RWPE1 (cell line): ENCODE data around the gene C5orf34.
"Not testable (repeated sequence)": the region's sequence is repeated elsewhere in the genome, so short reads cannot be mapped to it uniquely, and the experiment has no call there.

Experiments
- CTCF ChIA-PET: fragments of 350-600 bp; sonication (Branson Sonifier 250); formaldehyde crosslinking; extraction: SDS; loops from one replicate; lab custom pipeline; 2021; lab: Yijun Ruan, JAX
- POLR2A ChIA-PET: fragments of 400-600 bp; formaldehyde crosslinking; extraction: SDS; loops from one replicate; lab custom pipeline; 2020; ENCODE audit warnings: antibody characterized with exemption; ENCODE audit not compliant: low non-redundant PET; lab: Yijun Ruan, JAX
- DNase-seq: peaks from one replicate; pipeline ENCODE4 v3.0.0; 2012; ENCODE audit warnings: low spot score
- H3K27ac ChIP-seq: fragments of 450-650 bp; 2 replicates; pipeline ENCODE4 v1.5.1; 2017
- CTCF ChIP-seq: fragments of 450-650 bp; conservative IDR thresholded peaks from 2 replicates; pipeline ENCODE4 v1.5.1; 2017; ENCODE audit warnings: low read depth, mild to moderate bottlenecking

C5orf34 gene

DNA sequence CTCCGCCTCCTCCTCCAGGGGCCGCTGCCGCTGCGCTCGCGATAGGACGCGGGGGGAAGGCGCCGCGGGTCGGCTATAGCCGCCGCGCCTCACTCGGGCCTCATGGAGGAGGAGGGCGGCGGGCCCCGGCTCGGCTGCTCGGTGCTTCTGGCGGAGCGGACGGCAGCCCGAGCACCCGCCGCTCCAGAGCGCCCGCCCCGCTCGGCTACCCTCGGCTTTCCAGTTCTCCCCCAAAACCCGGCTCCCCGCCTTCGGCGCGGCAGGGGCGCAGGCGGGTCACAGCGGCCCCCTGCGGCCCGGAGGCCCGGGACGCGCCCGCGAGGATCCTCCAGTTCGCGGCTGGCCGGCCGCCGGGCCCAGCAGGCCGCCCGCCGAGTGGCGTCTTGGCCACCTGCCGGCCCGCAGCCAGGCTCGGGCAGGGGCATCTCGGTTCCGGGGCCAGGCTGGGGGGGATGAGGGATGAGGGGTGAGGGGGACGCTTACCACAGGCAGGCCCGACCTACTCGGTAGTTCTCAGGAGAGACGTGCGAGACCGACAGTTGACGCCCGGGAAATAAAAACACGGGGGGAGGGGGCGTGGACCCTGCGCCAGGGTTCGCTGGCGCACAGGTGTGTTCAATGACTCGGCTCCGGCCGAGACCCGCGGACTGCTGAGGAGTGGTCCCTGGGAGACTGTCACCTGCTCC lies 42.1 kb upstream of the C5orf34 start, which contains the start of gene PAIP1:
Gene PAIP1 (minus strand): TSS at position 221 of the 686 bp plus-strand sequence. CDS start 231 bp downstream, outside the sequence.
- peak; percentile 96 for TF ChIP-seq CTCF
- DNase-seq = peak; percentile 87
- CTCF ChIA-PET = interaction anchor here (0.6 to 0.7 kb wide), 3 partner anchors 17 to 1951 kb away, joined by 3 read pairs; no protein-coding TSS in a partner anchor
- POLR2A ChIA-PET = no interaction called here
- peak within 1 kb of the TSS; percentile 92 for H3K27ac ChIP-seq

- CTCF ChIA-PET = interaction anchor here (0.6 to 1.0 kb wide), 3 partner anchors 9 to 181 kb away, joined by 3 to 4 read pairs (median 3); no protein-coding TSS in a partner anchor
- H3K27ac ChIP-seq = peak overlapping the region; percentile 92
- POLR2A ChIA-PET, DNase-seq: not testable (repeated sequence)
These were observed 41.6 kb upstream of the C5orf34 start for GRCh38 chr5:43556607-43556856.

GRCh38 chr5:43555895-43556606 lies 41.1 kb upstream of the C5orf34 start:
- ChIA-PET CTCF (interaction anchor here (0.7 to 1.0 kb wide), 2 partner anchors 9 to 180 kb away, joined by 3 to 4 read pairs; no protein-coding TSS in a partner anchor), POLR2A (no interaction called here)
- peak; percentile 60 for DNase-seq
- TF ChIP-seq CTCF = no peak
- H3K27ac ChIP-seq = peak overlapping the region; percentile 92

DNA sequence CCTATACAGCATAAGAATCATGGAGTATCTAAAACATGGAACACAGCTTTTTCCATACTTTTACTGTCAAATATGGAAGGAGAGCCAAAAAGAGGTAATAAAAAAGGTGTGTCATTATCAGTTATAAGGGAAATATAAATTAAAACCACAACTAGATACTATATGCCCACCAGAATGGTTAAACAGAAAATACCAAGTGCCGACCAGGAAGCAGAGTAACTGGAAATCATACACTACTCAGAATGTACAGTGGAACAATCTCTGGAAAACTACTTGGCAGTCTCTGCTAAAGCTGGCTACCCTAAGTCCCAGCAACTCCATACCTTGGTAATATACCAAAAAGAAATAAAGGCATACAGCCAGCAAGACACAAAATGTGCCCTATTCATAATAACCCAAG lies 39.5 kb upstream of the C5orf34 start:
- no peak for TF ChIP-seq CTCF
- CTCF ChIA-PET = no interaction called here
- no peak for DNase-seq
- POLR2A ChIA-PET = no interaction called here
- H3K27ac ChIP-seq = no peak overlapping the region

- no peak overlapping the region for H3K27ac ChIP-seq
- TF ChIP-seq CTCF = no peak
- ChIA-PET POLR2A (no interaction called here), CTCF (interaction anchor here (0.6 kb wide), 1 partner anchor 322 kb away, joined by 4 read pairs; no protein-coding TSS in a partner anchor)
- DNase-seq = no peak
These were observed 38.4 kb upstream of the C5orf34 start for GRCh38 chr5:43553381-43553780.

DNA sequence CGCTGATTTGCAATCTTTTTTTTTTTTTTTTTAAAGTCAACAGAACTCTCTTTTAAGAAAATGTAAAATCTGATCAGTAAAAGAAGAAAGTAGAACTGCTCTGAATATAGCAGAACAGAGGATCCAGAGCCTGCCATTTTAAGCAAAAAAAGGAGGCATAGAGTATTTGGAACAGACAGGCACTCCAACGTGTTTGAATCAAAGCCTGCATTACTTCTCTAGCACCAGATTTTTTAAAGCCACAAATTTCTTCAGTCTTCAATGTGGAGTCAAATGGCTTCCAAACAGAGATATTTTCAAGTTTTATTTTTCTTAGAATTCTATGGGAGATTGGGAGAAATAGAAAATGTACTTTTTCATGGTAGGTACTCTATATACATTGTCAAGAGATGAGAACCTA lies 36.8 kb upstream of the C5orf34 start:
- H3K27ac ChIP-seq = no peak overlapping the region
- no peak for DNase-seq
- ChIA-PET POLR2A (no interaction called here), CTCF (no interaction called here)
- TF ChIP-seq CTCF = no peak

DNA sequence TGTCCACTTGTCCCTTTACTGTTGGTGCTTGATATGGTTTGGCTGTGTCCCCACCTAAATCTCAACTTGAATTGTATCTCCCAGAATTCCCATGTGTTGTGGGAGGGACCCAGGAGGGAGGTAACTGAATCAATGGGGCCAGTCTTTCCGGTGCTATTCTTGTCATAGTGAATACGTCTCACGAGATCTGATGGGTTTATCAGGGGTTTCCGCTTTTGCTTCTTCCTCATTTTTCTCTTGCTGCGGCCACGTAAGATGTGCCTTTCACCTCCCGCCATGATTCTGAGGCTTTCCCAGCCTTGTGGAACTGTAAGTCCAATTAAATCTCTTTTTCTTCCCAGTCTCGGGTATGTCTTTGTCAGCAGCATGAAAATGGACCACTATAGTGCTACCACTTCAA lies 34.3 kb upstream of the C5orf34 start:
- DNase-seq, H3K27ac ChIP-seq, POLR2A ChIA-PET, CTCF ChIA-PET: not testable (repeated sequence)
